ENCODE data around the gene SRRD.

DNA sequence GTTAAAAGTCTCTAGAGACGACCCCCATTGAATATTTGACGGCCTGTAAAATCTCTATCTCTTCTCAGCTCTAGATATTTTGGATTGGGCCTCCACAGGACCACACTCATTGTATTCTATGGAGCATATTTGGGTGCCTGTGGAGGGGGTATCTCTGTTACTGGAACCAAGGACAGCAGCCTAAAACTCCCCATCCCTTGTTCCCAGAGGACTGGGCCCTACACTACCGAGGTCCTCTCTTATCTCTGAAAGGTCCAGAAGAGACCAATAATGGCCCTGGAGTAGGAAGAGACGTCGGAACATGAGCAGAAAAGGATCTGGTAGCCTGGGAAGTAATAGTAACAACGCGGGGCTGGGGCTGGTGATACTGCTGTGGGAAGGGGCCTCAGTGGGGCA is 636 bp upstream of the SRRD start:
- no peak for TF ChIP-seq EP300 (IDR thresholded peaks at IDR 0.05)
- TF ChIP-seq, protein P1, sequence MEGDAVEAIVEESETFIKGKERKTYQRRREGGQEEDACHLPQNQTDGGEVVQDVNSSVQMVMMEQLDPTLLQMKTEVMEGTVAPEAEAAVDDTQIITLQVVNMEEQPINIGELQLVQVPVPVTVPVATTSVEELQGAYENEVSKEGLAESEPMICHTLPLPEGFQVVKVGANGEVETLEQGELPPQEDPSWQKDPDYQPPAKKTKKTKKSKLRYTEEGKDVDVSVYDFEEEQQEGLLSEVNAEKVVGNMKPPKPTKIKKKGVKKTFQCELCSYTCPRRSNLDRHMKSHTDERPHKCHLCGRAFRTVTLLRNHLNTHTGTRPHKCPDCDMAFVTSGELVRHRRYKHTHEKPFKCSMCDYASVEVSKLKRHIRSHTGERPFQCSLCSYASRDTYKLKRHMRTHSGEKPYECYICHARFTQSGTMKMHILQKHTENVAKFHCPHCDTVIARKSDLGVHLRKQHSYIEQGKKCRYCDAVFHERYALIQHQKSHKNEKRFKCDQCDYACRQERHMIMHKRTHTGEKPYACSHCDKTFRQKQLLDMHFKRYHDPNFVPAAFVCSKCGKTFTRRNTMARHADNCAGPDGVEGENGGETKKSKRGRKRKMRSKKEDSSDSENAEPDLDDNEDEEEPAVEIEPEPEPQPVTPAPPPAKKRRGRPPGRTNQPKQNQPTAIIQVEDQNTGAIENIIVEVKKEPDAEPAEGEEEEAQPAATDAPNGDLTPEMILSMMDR (IDR thresholded peaks at IDR 0.05): no peak
